Right ventricle myocardium superior (tissue), 1 donor: ENCODE measurements around the gene BCR. TPM values are rescaled to one million over a fixed set of nuclear protein-coding genes. Genes with fewer than 3 reads are reported as not detected.
A peak's percentile ranks its signal among the peaks of the same experiment; 100 is the strongest.
"Not testable (repeated sequence)": the region's sequence is repeated elsewhere in the genome, so short reads cannot be mapped to it uniquely, and the experiment has no call there.

Source experiments
- ATAC-seq: fragments of 200-7000 bp; cut with Tn5 transposase; one replicate; pipeline ENCODE4 v1.9.1; 2020; ENCODE audit warnings: mild to moderate bottlenecking; ENCODE audit not compliant: poor library complexity
- DNase-seq: peaks from one replicate; pipeline ENCODE4 v3.0.0-alpha.2; 2020
- intact Hi-C: fragments of 100-400 bp; cut with DNase I; formaldehyde crosslinking; loops from one replicate; pipeline ENCODE4 v1.11.2; 2022
- total RNA-seq: library from RNA; stranded (reverse); fragmentation: NEBNext Ultra II Directional; extraction: Animal tissue kit (Norgen Biotek cat#: 25700); gene quantifications from one replicate; pipeline ENCODE4 v1.2.1, GENCODE V29; 2021
- donor health status: DM: no; HTN: yes; CAD: no; lungs with severe emphysema.

The BCR gene
- total RNA-seq, 1 donor from 2014 or later, result 28.2 TPM

- ATAC-seq, result peak; percentile 93
- intact Hi-C loops, result no loop called here
- peak; percentile 86 for DNase-seq
These were observed 125.6 kb downstream of the BCR start for GRCh38 chr22:23305922-23306374.

- intact Hi-C loops, result no loop called here
- ATAC-seq, result peak; percentile 13
- peak; percentile 59 for DNase-seq
These were observed 126.2 kb downstream of the BCR start for GRCh38 chr22:23306438-23306921.

GRCh38 chr22:23306926-23307325 is 126.6 kb downstream of the BCR start:
- intact Hi-C loops, result no loop called here
- ATAC-seq (no peak), DNase-seq (no peak)

GRCh38 chr22:23307511-23307910 is 127.2 kb downstream of the BCR start:
- intact Hi-C loops, ATAC-seq, DNase-seq: not testable (repeated sequence)

DNA sequence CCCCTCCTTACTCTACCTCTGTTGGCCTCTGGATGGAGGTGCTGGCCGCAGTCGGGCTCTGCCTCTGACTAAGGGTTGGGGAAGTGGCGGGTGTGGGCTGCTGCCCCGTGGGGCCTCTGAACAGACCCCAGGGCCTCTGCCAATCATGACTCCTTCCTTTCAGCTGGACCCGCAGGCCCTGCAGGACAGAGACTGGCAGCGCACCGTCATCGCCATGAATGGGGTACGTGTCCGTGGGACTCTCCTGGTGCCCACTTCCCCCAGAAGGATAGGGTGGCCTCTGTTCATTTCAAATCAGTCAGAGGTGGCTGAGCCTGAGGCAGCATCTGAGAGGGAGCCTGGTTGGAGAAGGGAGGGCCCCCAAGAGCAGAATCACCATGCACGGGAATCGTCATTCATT is 129.0 kb downstream of the BCR start:
- intact Hi-C loops, ATAC-seq, DNase-seq: not testable (repeated sequence)

DNA sequence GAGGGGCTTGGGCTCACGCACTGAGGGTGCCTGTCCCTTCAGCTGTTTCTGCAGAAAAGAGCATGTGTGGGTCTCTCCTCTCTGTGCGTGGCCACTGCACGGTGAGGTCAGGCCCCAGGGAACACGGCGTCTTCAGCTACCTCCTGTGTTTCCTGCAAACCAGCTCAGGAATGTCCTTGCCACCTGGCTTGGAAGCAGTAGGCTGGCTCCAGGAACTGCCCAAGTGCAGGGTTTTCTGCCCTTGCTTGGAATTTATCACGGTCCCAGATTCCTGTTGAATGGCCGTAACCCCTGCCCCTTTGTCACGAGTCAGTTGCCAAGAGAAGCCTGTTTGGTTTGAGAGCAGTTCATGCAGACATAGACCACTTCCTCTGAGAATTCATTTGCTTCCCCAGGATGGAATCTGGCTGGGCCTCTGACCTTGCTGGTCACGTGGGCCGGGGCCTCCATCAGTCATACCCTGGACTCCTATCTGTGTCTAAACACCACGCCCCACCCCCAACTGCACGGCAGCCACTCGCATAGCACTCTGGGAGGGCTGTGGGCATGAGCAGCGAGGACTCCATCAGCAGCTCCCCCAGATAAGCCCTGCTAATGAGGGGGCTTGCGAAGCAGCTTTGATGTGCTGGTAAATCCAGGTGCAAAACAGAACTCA is 130.3 kb downstream of the BCR start:
- DNase-seq, ATAC-seq, intact Hi-C loops: not testable (repeated sequence)

DNA sequence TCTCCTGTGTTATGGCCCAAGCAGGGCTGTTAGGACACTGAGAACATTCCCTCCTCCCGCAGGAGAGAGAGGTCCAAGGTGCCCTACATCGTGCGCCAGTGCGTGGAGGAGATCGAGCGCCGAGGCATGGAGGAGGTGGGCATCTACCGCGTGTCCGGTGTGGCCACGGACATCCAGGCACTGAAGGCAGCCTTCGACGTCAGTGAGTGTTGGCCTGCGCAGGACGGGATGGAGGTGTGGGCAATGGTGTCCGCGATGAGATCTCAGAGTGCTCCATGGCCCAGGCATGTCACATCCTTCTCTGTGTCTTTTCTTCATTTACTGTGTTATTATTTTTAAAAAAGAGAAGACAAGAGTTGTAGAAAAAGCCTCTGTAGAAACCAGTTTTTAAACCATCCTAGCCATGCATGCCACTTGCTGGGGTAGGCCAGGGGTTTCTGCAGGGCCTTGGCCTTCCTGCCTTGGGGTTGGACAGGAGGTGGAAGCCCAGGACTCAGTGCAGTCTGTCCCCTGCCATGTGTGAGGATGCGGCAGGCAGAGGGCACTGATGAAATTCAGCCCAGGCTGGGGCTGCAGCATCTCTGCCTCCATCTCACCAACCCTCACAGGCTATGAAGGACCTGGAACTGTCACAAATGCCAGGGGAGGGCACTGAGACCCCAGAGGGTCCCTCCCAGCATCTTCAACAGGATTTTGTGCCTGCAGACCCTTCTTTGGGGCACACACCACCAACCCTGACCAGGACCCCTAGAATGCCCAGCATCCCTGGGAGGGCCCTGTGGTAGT is 131.5 kb downstream of the BCR start:
- ATAC-seq, intact Hi-C loops, DNase-seq: not testable (repeated sequence)

DNA sequence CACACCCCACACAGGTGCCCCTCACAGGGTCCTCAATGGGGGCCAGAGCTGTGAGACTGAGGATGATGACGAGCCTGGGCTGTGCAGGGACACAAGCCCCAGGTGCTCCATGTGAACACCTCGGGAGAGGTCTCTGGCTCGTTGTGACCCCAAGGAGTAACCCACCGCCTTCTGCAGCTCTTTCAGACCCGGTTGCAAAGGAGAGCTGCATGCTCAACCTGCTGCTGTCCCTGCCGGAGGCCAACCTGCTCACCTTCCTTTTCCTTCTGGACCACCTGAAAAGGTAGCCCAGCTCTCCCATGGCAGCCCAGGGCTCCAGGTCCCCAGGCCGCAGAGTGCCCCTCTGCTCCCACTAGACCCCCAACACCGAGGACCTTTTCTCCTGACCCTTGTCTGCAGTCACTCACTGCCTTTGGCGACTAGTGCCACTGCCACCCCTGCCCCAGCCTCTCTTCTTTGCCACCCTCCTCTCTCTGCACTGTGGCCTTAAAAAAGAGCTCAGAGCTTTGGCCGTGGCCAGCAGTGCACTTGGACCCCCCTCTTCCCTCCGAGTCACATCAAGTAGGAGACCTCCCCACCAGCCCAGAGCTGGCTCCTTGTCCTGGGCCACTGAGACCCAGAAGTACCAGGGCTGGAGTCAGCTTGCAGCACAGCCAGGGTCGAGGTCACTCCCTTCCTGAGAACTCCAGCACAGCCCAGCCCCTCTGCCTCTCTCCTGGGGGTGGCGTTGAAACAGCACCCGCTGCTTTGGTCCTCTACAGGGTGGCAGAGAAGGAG is 133.7 kb downstream of the BCR start:
- intact Hi-C loops, result loop anchor here (2.0 kb wide), 1 partner anchor 225 kb away; no protein-coding TSS in a partner anchor

DNA sequence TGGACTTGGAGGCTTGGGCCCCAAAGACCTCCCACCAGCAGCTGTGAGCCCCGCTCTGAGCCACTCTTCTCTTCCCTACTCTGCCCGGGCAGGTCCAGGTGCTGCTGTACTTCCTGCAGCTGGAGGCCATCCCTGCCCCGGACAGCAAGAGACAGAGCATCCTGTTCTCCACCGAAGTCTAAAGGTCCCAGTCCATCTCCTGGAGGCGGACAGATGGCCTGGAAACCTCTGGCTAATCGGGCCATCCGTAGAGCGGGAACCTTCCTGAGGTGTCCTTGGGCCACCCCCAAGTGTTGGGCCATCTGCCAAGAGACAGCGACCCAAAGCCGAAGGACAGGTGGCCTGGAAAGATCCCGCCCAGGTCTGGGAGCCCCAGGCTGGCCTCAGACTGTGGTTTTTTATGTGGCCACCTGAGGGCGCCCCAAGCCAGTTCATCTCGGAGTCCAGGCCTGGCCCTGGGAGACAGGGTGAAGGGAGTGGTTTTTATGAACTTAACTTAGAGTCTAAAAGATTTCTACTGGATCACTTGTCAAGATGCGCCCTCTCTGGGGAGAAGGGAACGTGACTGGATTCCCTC is 135.1 kb downstream of the BCR start:
- ATAC-seq (no peak), DNase-seq (peak; percentile 79)
- intact Hi-C loops, result loop anchor here (2.0 kb wide), 1 partner anchor 223 kb away; no protein-coding TSS in a partner anchor

More for the DNA sequence above, 133.7 kb downstream of the BCR start:
- ATAC-seq, result no peak
- no peak for DNase-seq

- ATAC-seq, intact Hi-C loops, DNase-seq: not testable (repeated sequence)
These were observed 136.3 kb downstream of the BCR start for GRCh38 chr22:23316596-23316995.

DNA sequence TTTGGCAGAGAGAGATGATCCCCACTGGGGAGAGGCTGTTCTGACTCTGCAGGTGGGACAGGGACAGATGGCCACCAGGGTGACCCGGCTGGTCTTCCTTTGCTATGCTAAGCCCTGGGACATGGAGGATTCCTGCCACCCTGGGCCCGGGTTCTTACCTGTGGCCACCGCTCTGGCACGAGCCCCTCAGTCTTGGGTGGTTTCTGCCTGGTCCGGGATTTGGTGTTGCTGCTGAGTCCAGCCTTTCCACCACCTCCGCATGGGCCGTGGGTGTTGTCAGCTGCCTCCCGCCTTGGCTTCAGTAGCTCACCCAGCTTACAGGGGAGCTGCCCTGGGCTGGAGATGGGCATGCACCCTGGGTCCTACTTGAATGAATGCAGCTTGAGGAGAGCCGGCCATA is 138.0 kb downstream of the BCR start:
- intact Hi-C loops, DNase-seq, ATAC-seq: not testable (repeated sequence)

DNA sequence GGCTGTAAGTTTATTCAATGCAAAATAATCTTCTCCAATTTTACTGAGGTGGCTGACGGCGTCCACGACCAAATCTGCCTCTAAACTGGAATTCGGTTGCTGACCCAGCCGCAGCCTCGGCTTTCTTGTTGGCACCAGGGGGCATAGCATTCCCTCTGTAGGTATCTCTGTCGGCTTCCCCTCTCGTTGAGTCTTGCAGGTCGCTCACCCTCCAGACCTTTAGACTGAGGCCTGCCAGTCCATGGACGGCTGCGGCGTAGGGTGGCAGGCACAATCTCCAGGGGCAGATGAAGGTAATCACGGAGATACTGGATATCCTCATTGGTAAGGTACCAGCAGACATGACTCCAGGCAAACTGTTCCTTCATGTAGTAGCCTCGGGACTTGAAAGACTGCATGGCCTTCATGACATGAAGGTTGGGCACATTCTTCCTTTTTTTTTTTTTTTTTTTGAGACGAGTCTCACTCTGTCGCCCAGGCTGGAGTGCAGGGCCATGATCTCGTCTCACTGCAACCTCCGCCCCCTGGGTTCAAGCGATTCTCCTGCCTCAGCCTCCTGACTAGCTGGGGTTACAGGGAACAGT is 142.3 kb downstream of the BCR start:
- DNase-seq, ATAC-seq, intact Hi-C loops: not testable (repeated sequence)

DNA sequence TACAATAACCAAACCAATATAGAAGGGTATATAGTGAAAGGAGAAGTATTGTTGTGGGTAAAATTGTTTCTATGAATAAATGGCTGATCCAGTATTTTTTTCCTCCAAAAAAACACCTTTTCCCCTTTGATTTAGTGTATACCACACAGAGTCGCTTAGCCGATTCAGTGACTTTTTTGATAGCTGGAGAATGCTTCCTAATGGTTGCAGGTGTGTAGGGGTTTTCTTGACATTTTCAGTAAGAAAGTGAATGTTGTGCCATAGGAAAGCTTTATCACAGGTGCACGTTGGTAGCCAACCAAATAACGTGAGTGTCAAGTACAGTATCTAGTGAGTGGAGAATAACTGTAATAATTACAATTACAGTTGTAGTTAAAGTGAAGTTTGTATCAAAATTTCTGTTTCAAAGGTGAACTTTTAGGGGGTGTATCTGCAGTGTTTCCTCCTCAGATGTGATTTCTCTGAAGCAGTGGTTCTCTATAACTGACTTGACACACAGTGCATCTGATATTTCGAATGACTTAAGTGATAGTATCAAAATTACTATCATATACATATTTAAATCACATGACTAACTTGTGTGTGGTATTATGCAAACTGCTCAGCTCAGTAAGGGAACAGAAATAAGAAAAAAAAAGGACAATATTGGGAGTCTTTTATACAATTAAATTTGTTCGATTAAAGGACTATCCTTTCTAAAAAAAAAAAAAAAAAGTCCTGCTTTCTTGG is 143.8 kb downstream of the BCR start:
- intact Hi-C loops, ATAC-seq, DNase-seq: not testable (repeated sequence)

- DNase-seq (no peak), ATAC-seq (no peak)
- intact Hi-C loops, result no loop called here
These were observed 144.9 kb downstream of the BCR start for GRCh38 chr22:23325183-23325582.

- DNase-seq, intact Hi-C loops, ATAC-seq: not testable (repeated sequence)
These were observed 153.5 kb downstream of the BCR start for GRCh38 chr22:23333822-23334221.

DNA sequence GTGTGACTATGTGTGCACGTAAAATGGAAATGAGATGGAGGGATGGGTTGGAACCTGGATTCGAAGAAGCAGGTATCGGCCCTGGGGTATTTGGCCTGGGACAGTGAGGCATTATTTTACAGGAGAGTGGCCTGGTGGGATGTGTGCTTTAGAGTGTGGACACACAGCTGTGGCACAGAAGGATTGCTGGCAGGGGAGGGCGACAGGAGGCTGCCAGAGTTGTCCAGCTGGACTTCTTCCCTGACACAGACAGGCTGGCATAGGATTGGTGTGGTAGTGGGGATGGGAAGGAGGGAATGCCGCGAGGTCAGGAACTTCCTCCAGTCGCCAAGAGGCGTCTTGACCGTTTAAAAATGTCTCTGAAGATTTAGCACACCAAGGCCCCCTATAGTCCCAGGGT is 157.4 kb downstream of the BCR start:
- DNase-seq, intact Hi-C loops: not testable (repeated sequence)
- ATAC-seq, result peak; percentile 48

GRCh38 chr22:23341942-23342695 is 161.8 kb downstream of the BCR start:
- ATAC-seq, result peak; percentile 64
- intact Hi-C loops, DNase-seq: not testable (repeated sequence)
